ENCODE data around the gene MAP3K7. TPM values are rescaled to one million over a fixed set of nuclear protein-coding genes. Genes with fewer than 3 reads are reported as not detected.

The MAP3K7 gene
- total and polyA plus RNA-seq, 2 donors (not counting 3 experiments of a cell fraction or from before 2014, with no cell fraction given), result 15.3 to 25.6 TPM

GRCh38 chr6:90479603-90479926 is 107.3 kb downstream of the MAP3K7 start:
- no peak for TF ChIP-seq POLR2AphosphoS5 (IDR thresholded peaks at IDR 0.05; ENCODE audit: insufficient read depth, low read depth, low read length)
- no peak for TF ChIP-seq GATA2 (IDR thresholded peaks at IDR 0.05; ENCODE audit: insufficient read depth, insufficient read length, low read depth, low read length)
- no peak for TF ChIP-seq MAX (IDR thresholded peaks at IDR 0.05; ENCODE audit: insufficient read depth, insufficient read length)
- no peak for TF ChIP-seq FOS (IDR thresholded peaks at IDR 0.05; ENCODE audit: borderline replicate concordance, insufficient read depth, low read length)
- no peak for TF ChIP-seq JUN (IDR thresholded peaks at IDR 0.05; ENCODE audit: borderline replicate concordance, insufficient read depth, insufficient read length, low read depth)
- TF ChIP-seq EZH2 (IDR thresholded peaks at IDR 0.05; ENCODE audit: borderline replicate concordance, low read depth, low read length, severe bottlenecking), result no peak
- no peaks in the 10 kb centered on the region for H3K9me3 ChIP-seq (replicated peaks; ENCODE audit: control insufficient read depth, insufficient read depth, low read length)
- H3K27ac ChIP-seq (ENCODE audit: insufficient read depth, low read depth, low read length), result no peak overlapping the region
- FAIRE-seq (no peak), DNase-seq (ENCODE audit: low read depth, low spot score) (no peak)
- H3K4me3 ChIP-seq (replicated peaks in 1 of 3; ENCODE audit: insufficient read depth in 1 of 3, low read depth in 1 of 3, low read length in 3 of 3), result no peak overlapping the region
- no peak overlapping the region for H3K9ac ChIP-seq (replicated peaks; ENCODE audit: extremely low read depth, insufficient read depth, low read length)
- peaks cover 0 to under 1% of the 10 kb centered on the region in 2 experiments for H3K27me3 ChIP-seq (ENCODE audit: control insufficient read depth in 2 of 2, insufficient read depth in 2 of 2, low read length in 2 of 2)
- ChIA-PET CTCF (interaction anchor here (0.6 to 8.9 kb wide), 55 partner anchors 9 to 1107 kb away, joined by 3 to 269 read pairs (median 4); no protein-coding TSS in a partner anchor), POLR2A (interaction anchor here (1.0 kb wide), 1 partner anchor 539 kb away, joined by 3 read pairs; no protein-coding TSS in a partner anchor)
- H3K4me2 ChIP-seq (ENCODE audit: insufficient read depth, low read length), result no peak overlapping the region
- H3K36me3 ChIP-seq (ENCODE audit: control insufficient read depth in 2 of 2, extremely low read depth in 1 of 2, insufficient read depth in 2 of 2, low read length in 2 of 2), result no peaks in the 10 kb centered on the region
- H4K20me1 ChIP-seq (replicated peaks; ENCODE audit: control insufficient read depth, extremely low read depth, insufficient read depth, low read length), result no peaks in the 10 kb centered on the region
- H3K9me1 ChIP-seq (replicated peaks; ENCODE audit: control insufficient read depth, extremely low read depth, insufficient read depth, low read length), result no peaks in the 10 kb centered on the region
- no TSS peak for BruUV-seq (replicated peaks)
- H3K4me1 ChIP-seq (ENCODE audit: control insufficient read depth, extremely low read depth, insufficient read depth, low read length), result peaks cover 9% of the 10 kb centered on the region
- intact Hi-C loops (cut with micrococcal nuclease), result loop anchor here (1.0 to 10.0 kb wide), 9 partner anchors 86 to 1045 kb away; partner anchors contain the start of genes ANKRD6 and CASP8AP2
- dilution Hi-C loops (cut with MboI; ENCODE audit: extremely low pct_ligation_motif_present, low sequenced_read_pairs), result no loop called here
- no peaks in the 10 kb centered on the region for H3K79me2 ChIP-seq (ENCODE audit: control insufficient read depth, insufficient read depth, low read length)
- H2AFZ ChIP-seq (ENCODE audit: low read depth, low read length), result no peak overlapping the region

All from endothelial cell of umbilical vein (primary cell).